Small intestine (tissue), 7 donors: ENCODE results near the gene HDHD2. TPM values are rescaled to one million over a fixed set of nuclear protein-coding genes. Genes with fewer than 3 reads are reported as not detected.

Experiments
- DNase-seq, 2 donors: peaks; one replicate each; pipeline versions ENCODE4 v3.0.0 to v3.0.0-alpha.2; 2013
- FAIRE-seq: peaks from 2 replicates; lab custom pipeline; 2012; peaks lifted over from hg19 to GRCh38; lab: Jason Lieb, UNC
- H3K27ac ChIP-seq, 3 donors: one replicate each; pipeline ENCODE4 v1.5.1; 2013; ENCODE audit warnings: low read length in 2 of 3, mild to moderate bottlenecking in 2 of 3, control low read depth in 1 of 3, inconsistent platforms in 1 of 3, low read depth in 1 of 3, moderate library complexity in 1 of 3
- H3K27me3 ChIP-seq, 3 donors: one replicate each; pipeline ENCODE4 v1.6.1; 2013; ENCODE audit warnings: low read length in 3 of 3, inconsistent platforms in 1 of 3; ENCODE audit not compliant: control insufficient read depth in 3 of 3, insufficient read depth in 3 of 3
- H3K36me3 ChIP-seq, 3 donors: one replicate each; pipeline ENCODE4 v1.6.1; 2013; ENCODE audit warnings: low read length in 3 of 3, inconsistent platforms in 1 of 3, low read depth in 1 of 3, mild to moderate bottlenecking in 1 of 3, moderate library complexity in 1 of 3; ENCODE audit not compliant: control insufficient read depth in 3 of 3, insufficient read depth in 2 of 3
- H3K4me1 ChIP-seq, 3 donors: one replicate each; pipeline ENCODE4 v1.6.1; 2013; ENCODE audit warnings: low read length in 2 of 3, inconsistent platforms in 1 of 3, low read depth in 1 of 3, mild to moderate bottlenecking in 1 of 3, moderate library complexity in 1 of 3; ENCODE audit not compliant: control insufficient read depth in 3 of 3, insufficient read depth in 2 of 3
- H3K4me3 ChIP-seq, 3 donors: one replicate each; pipeline ENCODE4 v1.5.1; 2013; ENCODE audit warnings: low read length in 3 of 3, control low read depth in 1 of 3, inconsistent platforms in 1 of 3, low read depth in 1 of 3, mild to moderate bottlenecking in 1 of 3, moderate library complexity in 1 of 3
- H3K9me3 ChIP-seq, 2 donors: one replicate each; pipeline ENCODE4 v1.6.1; 2013; ENCODE audit warnings: low read depth in 1 of 2, low read length in 1 of 2; ENCODE audit not compliant: control insufficient read depth in 2 of 2, insufficient read depth in 1 of 2
- WGBS, 3 donors: extraction: QIAGEN DNeasy Blood & Tissue Kit; methylation state at CpG; one replicate each; pipeline ENCODE4 v1.1.7; 2013; 5-methylcytosine and 5-hydroxymethylcytosine counted together
- polyA plus RNA-seq, 4 donors: library from polyadenylated mRNA; stranded (reverse) in 3 of 4; unstranded in 1 of 4; fragments of 200-250 nt in 3 of 4; fragments of 120-200 nt in 1 of 4; gene quantifications; one replicate each; pipeline versions ENCODE4 v1.2.1 to v1.2.3, GENCODE V29; 2013
- donor health status: healthy with polysubstance abuse.
- donor health status: control.
- donor health status: control.
- donor health status: Bipolar disorder and iron deficiency.
- donor health status: healthy.

HDHD2 gene
- polyA plus RNA-seq, 4 donors: 16.5 to 39.0 (median 24.3) TPM

- 84 to 90% (median 89%) methylated on average over 1 of the region's 1 CpG for WGBS, 3 donors
- no peaks in the 10 kb centered on the region for H3K27me3 ChIP-seq
- no peak overlapping the region for H3K27ac ChIP-seq
- no peaks in the 10 kb centered on the region for H3K4me1 ChIP-seq
- DNase-seq (no peak), FAIRE-seq (no peak)
- H3K36me3 ChIP-seq: peaks cover 0 to 25% (median 24%) of the 10 kb centered on the region in 3 donors
- H3K4me3 ChIP-seq: no peak overlapping the region
- H3K9me3 ChIP-seq: no peaks in the 10 kb centered on the region
Observed at GRCh38 chr18:47109720-47110119, 40.6 kb downstream of the HDHD2 start.

DNA sequence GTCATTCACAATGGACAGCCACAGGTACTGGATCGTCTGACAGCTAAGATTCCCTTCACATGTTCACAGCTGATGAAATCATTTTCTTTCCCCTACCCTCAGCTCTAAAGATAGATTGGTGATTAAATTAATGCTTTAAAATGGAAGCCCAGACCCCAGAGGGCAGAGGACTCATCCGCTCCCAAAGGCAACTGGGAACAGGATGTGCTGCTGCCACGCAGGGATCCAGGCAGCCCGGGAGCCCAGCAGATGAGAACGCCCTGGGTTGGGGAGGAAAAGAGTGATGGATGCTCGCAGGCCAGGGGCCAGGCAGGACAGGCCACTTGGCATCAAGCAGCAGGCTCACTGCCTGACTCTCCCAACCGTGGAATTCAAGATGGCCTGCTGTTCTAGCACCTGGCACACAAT, 41.3 kb downstream of the HDHD2 start:
- DNase-seq (no peak), FAIRE-seq (no peak)
- H3K36me3 ChIP-seq: peaks cover 0 to 24% (median 22%) of the 10 kb centered on the region in 3 donors

DNA sequence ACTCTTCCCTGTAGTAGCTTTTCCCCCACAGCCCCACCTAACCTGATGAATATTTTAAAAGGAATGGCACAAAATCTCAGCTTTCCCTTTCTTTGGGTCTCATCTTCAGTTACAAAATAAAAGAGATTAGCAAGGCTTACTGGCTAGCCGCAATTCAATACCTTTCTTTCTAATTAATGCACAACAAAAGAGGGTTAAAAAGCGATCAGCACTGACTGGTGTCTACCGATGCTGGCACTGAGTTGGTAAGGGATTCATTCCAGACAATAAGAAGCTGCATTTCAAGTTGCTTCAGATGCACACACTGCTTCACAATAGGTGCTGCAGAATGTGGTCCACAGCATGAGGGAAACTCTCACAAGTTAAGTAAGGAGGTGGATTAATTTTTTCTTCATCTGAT, 41.9 kb downstream of the HDHD2 start:
- DNase-seq: no peak
- H3K36me3 ChIP-seq: peaks cover 0 to 27% (median 20%) of the 10 kb centered on the region in 3 donors

More for the DNA sequence above, 41.3 kb downstream of the HDHD2 start:
- H3K4me1 ChIP-seq: no peaks in the 10 kb centered on the region
- H3K9me3 ChIP-seq: no peaks in the 10 kb centered on the region
- no peaks in the 10 kb centered on the region for H3K27me3 ChIP-seq
- no peak overlapping the region for H3K27ac ChIP-seq
- no peak overlapping the region for H3K4me3 ChIP-seq
- WGBS, 3 donors: 90 to 96% (median 94%) methylated on average over 7 of the region's 7 CpGs

GRCh38 chr18:47100212-47100831, 50.0 kb downstream of the HDHD2 start:
- no peaks in the 10 kb centered on the region for H3K27me3 ChIP-seq
- FAIRE-seq (no peak), DNase-seq (peak; percentile 51 to 54)
- H3K27ac ChIP-seq: no peak overlapping the region
- no peaks in the 10 kb centered on the region for H3K9me3 ChIP-seq
- peaks cover 0 to 6% (median 0%) of the 10 kb centered on the region in 3 donors for H3K36me3 ChIP-seq
- H3K4me1 ChIP-seq: no peaks in the 10 kb centered on the region
- H3K4me3 ChIP-seq: no peak overlapping the region
- 30 to 37% (median 36%) methylated on average over 12 of the region's 12 CpGs for WGBS, 3 donors

More for the DNA sequence above, 41.9 kb downstream of the HDHD2 start:
- WGBS, 3 donors: 86 to 91% (median 91%) methylated on average over 3 of the region's 3 CpGs
- Histone ChIP-seq H3K4me3 (no peak overlapping the region), H3K9me3 (no peaks in the 10 kb centered on the region), H3K27me3 (no peaks in the 10 kb centered on the region), H3K4me1 (no peaks in the 10 kb centered on the region), H3K27ac (no peak overlapping the region)
- FAIRE-seq: no peak

DNA sequence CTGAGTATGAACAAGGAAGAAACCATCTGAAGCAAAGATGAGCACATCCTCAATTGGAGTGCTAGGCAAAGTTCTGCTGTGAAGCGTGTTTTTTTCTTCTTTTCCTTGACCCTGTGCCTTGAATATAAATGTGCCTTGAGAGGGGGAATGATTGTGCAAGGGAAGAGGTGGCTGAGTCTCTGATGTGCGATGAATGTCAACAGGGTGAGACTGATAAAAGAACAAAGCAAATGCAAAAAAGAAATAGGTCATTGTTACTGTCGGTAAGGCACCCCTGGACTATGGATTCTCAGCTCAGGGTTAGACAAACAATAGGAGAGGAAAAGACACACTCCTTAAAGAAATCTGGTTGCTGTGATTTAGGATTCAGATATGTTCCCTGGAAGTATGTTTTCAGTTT, 54.5 kb downstream of the HDHD2 start:
- no peaks in the 10 kb centered on the region for H3K36me3 ChIP-seq
- H3K27ac ChIP-seq: no peak overlapping the region
- WGBS, 3 donors: 33 to 64% (median 50%) methylated on average over 3 of the region's 3 CpGs
- no peaks in the 10 kb centered on the region for H3K9me3 ChIP-seq
- no peak overlapping the region for H3K4me3 ChIP-seq
- no peak for DNase-seq
- H3K27me3 ChIP-seq: peaks cover 0 to 2% (median 0%) of the 10 kb centered on the region in 3 donors
- FAIRE-seq: no peak
- H3K4me1 ChIP-seq: no peaks in the 10 kb centered on the region

- H3K4me3 ChIP-seq: no peak overlapping the region
- no peaks in the 10 kb centered on the region for H3K9me3 ChIP-seq
- no peak for FAIRE-seq
- no peaks in the 10 kb centered on the region for H3K4me1 ChIP-seq
- WGBS, 3 donors: 92 to 95% (median 93%) methylated on average over 5 of the region's 5 CpGs
- no peaks in the 10 kb centered on the region for H3K27me3 ChIP-seq
- DNase-seq: no peak
- no peaks in the 10 kb centered on the region for H3K36me3 ChIP-seq
- no peak overlapping the region for H3K27ac ChIP-seq
Observed at GRCh38 chr18:47087676-47088075, 62.6 kb downstream of the HDHD2 start.

DNA sequence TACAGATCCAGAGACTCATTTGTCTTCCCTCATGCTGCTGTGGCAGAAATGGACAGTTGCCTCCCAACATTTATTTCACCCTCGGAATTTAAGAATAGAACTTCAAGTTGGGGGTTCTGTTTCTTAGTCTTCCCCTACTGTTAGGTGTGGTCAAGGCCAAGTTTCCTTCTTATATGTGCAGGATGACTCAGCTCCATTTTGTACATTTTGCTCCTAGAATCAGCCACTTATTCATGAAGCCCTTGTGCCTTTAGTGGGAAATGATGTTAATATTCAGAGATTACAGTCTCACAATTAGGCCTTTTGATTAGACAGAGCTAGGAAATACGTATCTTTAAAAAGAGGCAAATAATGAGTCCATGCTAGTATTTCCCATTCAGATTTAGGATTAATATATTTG, 68.7 kb downstream of the HDHD2 start:
- no peak for FAIRE-seq

DNA sequence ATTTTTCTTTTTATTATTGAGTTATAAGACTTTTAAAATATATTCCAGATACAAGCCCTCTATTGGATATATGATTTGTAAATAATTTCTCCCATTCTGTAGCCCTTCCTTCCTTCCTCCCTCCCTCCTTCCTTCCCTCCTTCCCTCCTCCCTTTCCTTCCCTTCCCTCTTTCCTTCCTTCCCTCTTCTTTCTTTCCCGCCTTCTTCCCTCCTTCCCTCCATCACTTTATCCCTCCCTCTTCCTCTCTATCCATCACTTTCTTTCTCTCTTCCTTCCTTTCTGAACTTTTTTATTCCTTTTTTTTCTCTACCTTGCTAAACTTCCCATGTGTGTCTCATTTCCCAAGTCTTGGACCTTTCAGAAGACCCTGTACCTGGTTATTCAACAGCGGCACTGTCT, 69.4 kb downstream of the HDHD2 start:
- DNase-seq: no peak
- 96 to 97% (median 97%) methylated on average over 2 of the region's 2 CpGs for WGBS, 3 donors
- Histone ChIP-seq H3K4me3 (no peak overlapping the region), H3K36me3 (no peaks in the 10 kb centered on the region), H3K9me3 (no peaks in the 10 kb centered on the region), H3K4me1 (no peaks in the 10 kb centered on the region), H3K27me3 (no peaks in the 10 kb centered on the region), H3K27ac (no peak overlapping the region)
- FAIRE-seq: no peak

More for the DNA sequence above, 68.7 kb downstream of the HDHD2 start:
- 82 to 87% (median 85%) methylated on average over 2 of the region's 2 CpGs for WGBS, 3 donors
- no peaks in the 10 kb centered on the region for H3K27me3 ChIP-seq
- H3K36me3 ChIP-seq: no peaks in the 10 kb centered on the region
- H3K9me3 ChIP-seq: no peaks in the 10 kb centered on the region
- H3K27ac ChIP-seq: no peak overlapping the region
- no peak for DNase-seq
- no peaks in the 10 kb centered on the region for H3K4me1 ChIP-seq
- no peak overlapping the region for H3K4me3 ChIP-seq

DNA sequence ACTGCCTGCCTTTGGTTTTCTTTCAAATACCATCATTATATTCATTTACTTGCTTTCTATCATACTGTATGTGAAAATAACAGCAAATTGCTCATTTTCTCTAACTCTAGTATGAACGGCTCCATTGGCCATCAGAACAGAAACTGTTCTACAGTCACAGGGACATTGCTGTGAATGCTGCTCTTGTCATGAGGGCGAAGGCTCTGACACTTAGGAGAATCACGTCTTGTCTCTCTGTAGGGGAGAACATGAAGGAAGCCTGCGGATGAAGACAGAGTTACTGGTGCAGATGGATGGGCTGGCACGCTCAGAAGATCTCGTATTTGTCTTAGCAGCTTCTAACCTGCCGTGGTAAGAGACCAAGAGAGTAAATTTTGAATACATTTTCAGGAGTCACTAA, 73.2 kb downstream of the HDHD2 start:
- Histone ChIP-seq H3K27ac (no peak overlapping the region), H3K4me1 (no peaks in the 10 kb centered on the region), H3K27me3 (no peaks in the 10 kb centered on the region), H3K4me3 (no peak overlapping the region), H3K36me3 (no peaks in the 10 kb centered on the region), H3K9me3 (no peaks in the 10 kb centered on the region)
- no peak for FAIRE-seq
- 86 to 91% (median 89%) methylated on average over 7 of the region's 7 CpGs for WGBS, 3 donors
- no peak for DNase-seq
